ENCODE results near the gene LACTB.

Gene LACTB

GRCh38 chr15:63086947-63087346, 34.7 kb upstream of the LACTB start:
- H3K27ac ChIP-seq (ENCODE audit: extremely low read depth, low read depth, low read length) = no peak overlapping the region
- no peak overlapping the region for H3K4me3 ChIP-seq (ENCODE audit: low read depth, low read length)
- ChIA-PET CTCF (interaction anchor here (0.6 to 1.6 kb wide), 3 partner anchors 12 to 39 kb away, joined by 3 to 4 read pairs (median 3); no protein-coding TSS in a partner anchor), POLR2A (interaction anchor here (1.7 kb wide), 1 partner anchor 39 kb away, joined by 8 read pairs; no protein-coding TSS in a partner anchor)
- TF ChIP-seq ZNF155 (tag by site-specific recombination; IDR thresholded peaks at IDR 0.05) (no peak), ZSCAN16 (tag by site-specific recombination; IDR thresholded peaks at IDR 0.05) (no peak), KLF17 (tag by site-specific recombination; IDR thresholded peaks at IDR 0.05) (no peak)
- TF ChIP-seq, protein P1, sequence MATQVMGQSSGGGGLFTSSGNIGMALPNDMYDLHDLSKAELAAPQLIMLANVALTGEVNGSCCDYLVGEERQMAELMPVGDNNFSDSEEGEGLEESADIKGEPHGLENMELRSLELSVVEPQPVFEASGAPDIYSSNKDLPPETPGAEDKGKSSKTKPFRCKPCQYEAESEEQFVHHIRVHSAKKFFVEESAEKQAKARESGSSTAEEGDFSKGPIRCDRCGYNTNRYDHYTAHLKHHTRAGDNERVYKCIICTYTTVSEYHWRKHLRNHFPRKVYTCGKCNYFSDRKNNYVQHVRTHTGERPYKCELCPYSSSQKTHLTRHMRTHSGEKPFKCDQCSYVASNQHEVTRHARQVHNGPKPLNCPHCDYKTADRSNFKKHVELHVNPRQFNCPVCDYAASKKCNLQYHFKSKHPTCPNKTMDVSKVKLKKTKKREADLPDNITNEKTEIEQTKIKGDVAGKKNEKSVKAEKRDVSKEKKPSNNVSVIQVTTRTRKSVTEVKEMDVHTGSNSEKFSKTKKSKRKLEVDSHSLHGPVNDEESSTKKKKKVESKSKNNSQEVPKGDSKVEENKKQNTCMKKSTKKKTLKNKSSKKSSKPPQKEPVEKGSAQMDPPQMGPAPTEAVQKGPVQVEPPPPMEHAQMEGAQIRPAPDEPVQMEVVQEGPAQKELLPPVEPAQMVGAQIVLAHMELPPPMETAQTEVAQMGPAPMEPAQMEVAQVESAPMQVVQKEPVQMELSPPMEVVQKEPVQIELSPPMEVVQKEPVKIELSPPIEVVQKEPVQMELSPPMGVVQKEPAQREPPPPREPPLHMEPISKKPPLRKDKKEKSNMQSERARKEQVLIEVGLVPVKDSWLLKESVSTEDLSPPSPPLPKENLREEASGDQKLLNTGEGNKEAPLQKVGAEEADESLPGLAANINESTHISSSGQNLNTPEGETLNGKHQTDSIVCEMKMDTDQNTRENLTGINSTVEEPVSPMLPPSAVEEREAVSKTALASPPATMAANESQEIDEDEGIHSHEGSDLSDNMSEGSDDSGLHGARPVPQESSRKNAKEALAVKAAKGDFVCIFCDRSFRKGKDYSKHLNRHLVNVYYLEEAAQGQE (tag by site-specific recombination; IDR thresholded peaks at IDR 0.05) = no peak
- no peaks in the 10 kb centered on the region for H3K4me1 ChIP-seq (ENCODE audit: control insufficient read depth, insufficient read depth, low read length)
- no peaks in the 10 kb centered on the region for H3K9me3 ChIP-seq (ENCODE audit: control insufficient read depth, insufficient read depth, low read depth, low read length)
- no peaks in the 10 kb centered on the region for H3K36me3 ChIP-seq (ENCODE audit: control insufficient read depth in 2 of 2, insufficient read depth in 1 of 2, low read length in 2 of 2)

- ChIA-PET CTCF (interaction anchor here (0.6 to 2.0 kb wide), 4 partner anchors 14 to 238 kb away, joined by 3 to 11 read pairs (median 4); no protein-coding TSS in a partner anchor), POLR2A (interaction anchor here (0.8 to 1.7 kb wide), 5 partner anchors 29 to 41 kb away, joined by 3 to 8 read pairs (median 3); no protein-coding TSS in a partner anchor)
- Histone ChIP-seq H3K9me3 (ENCODE audit: control insufficient read depth, insufficient read depth, low read depth, low read length) (no peaks in the 10 kb centered on the region), H3K36me3 (ENCODE audit: control insufficient read depth in 2 of 2, insufficient read depth in 1 of 2, low read length in 2 of 2) (no peaks in the 10 kb centered on the region), H3K4me1 (ENCODE audit: control insufficient read depth, insufficient read depth, low read length) (no peaks in the 10 kb centered on the region), H3K27ac (ENCODE audit: extremely low read depth, low read depth, low read length) (no peak overlapping the region), H3K4me3 (ENCODE audit: low read depth, low read length) (no peak overlapping the region)
- TF ChIP-seq ZNF610 (tag by site-specific recombination; IDR thresholded peaks at IDR 0.05; ENCODE audit: borderline replicate concordance) (no peak), ZIC2 (tag by site-specific recombination; IDR thresholded peaks at IDR 0.05) (0 out of 2 replicates have a peak, but pooled peaks have one; percentile 28), ZNF266 (tag by site-specific recombination; IDR thresholded peaks at IDR 0.05; ENCODE audit: low read depth) (no peak)
Measured at GRCh38 chr15:63088533-63089245, 33.0 kb upstream of the LACTB start.

- no peaks in the 10 kb centered on the region for H3K9me3 ChIP-seq (ENCODE audit: control insufficient read depth, insufficient read depth, low read depth, low read length)
- no peak overlapping the region for H3K4me3 ChIP-seq (ENCODE audit: low read depth, low read length)
- POLR2A ChIA-PET = interaction anchor here (0.8 to 1.3 kb wide), 4 partner anchors 30 to 42 kb away, joined by 3 to 5 read pairs (median 3); no protein-coding TSS in a partner anchor
- no peak for TF ChIP-seq ZSCAN18 (tag by site-specific recombination; IDR thresholded peaks at IDR 0.05)
- TF ChIP-seq ZNF792 (tag by site-specific recombination; IDR thresholded peaks at IDR 0.05) = no peak
- TF ChIP-seq ZBTB48 (tag by site-specific recombination; IDR thresholded peaks at IDR 0.05) = 0 out of 2 replicates have a peak, but pooled peaks have one; percentile 41
- TF ChIP-seq ZNF10 (tag by site-specific recombination; IDR thresholded peaks at IDR 0.05) = no peak
- TF ChIP-seq ZXDB (tag by site-specific recombination; IDR thresholded peaks at IDR 0.05) = no peak
- TF ChIP-seq ZNF560 (tag by site-specific recombination; IDR thresholded peaks at IDR 0.05; ENCODE audit: borderline replicate concordance) = no peak
- TF ChIP-seq ZNF600 (tag by site-specific recombination; IDR thresholded peaks at IDR 0.05) = peak; percentile 66
- no peak for TF ChIP-seq SP2 (tag by site-specific recombination; IDR thresholded peaks at IDR 0.05)
- no peak for TF ChIP-seq HOXD13 (CRISPR knock-in tag; IDR thresholded peaks at IDR 0.05; ENCODE audit: borderline replicate concordance)
- TF ChIP-seq ZIC2 (tag by site-specific recombination; IDR thresholded peaks at IDR 0.05) = peak; percentile 41; the same call in 1 of the 2 replicates
- no peak for TF ChIP-seq ZNF658 (tag by site-specific recombination; IDR thresholded peaks at IDR 0.05)
- TF ChIP-seq KLF1 (tag by site-specific recombination; IDR thresholded peaks at IDR 0.05) = peak; percentile 13; the same call in 1 of the 2 replicates
- TF ChIP-seq ATF2 (tag by site-specific recombination; IDR thresholded peaks at IDR 0.05; ENCODE audit: low read depth) = peak; percentile 41; the same call in 1 of the 2 replicates
- no peak for TF ChIP-seq ZNF140 (tag by site-specific recombination; IDR thresholded peaks at IDR 0.05)
- TF ChIP-seq ZNF48 (tag by site-specific recombination; IDR thresholded peaks at IDR 0.05) = no peak
- no peak for TF ChIP-seq ZNF624 (tag by site-specific recombination; IDR thresholded peaks at IDR 0.05)
- no peak overlapping the region for H3K27ac ChIP-seq (ENCODE audit: extremely low read depth, low read depth, low read length)
- no peaks in the 10 kb centered on the region for H3K36me3 ChIP-seq (ENCODE audit: control insufficient read depth in 2 of 2, insufficient read depth in 1 of 2, low read length in 2 of 2)
- CTCF ChIA-PET = interaction anchor here (0.6 to 2.0 kb wide), 5 partner anchors 24 to 257 kb away, joined by 3 to 11 read pairs (median 4); no protein-coding TSS in a partner anchor
- no peaks in the 10 kb centered on the region for H3K4me1 ChIP-seq (ENCODE audit: control insufficient read depth, insufficient read depth, low read length)
Measured at GRCh38 chr15:63089260-63090043, 32.2 kb upstream of the LACTB start.
